Stimulated activated CD8-positive, alpha-beta memory T cell treated with anti-CD3 and anti-CD28 coated beads, Interleukin-12 subunit alpha, Interleukin-12 subunit beta, amount 100 ng/mL, for 1 hour (primary cell): ENCODE data around the gene ABTB1.

ENCODE experiments used
- DNase-seq: peaks from one replicate; pipeline ENCODE4 v3.0.0-alpha.2; 2020; ENCODE audit warnings: low read depth

Gene ABTB1

DNA sequence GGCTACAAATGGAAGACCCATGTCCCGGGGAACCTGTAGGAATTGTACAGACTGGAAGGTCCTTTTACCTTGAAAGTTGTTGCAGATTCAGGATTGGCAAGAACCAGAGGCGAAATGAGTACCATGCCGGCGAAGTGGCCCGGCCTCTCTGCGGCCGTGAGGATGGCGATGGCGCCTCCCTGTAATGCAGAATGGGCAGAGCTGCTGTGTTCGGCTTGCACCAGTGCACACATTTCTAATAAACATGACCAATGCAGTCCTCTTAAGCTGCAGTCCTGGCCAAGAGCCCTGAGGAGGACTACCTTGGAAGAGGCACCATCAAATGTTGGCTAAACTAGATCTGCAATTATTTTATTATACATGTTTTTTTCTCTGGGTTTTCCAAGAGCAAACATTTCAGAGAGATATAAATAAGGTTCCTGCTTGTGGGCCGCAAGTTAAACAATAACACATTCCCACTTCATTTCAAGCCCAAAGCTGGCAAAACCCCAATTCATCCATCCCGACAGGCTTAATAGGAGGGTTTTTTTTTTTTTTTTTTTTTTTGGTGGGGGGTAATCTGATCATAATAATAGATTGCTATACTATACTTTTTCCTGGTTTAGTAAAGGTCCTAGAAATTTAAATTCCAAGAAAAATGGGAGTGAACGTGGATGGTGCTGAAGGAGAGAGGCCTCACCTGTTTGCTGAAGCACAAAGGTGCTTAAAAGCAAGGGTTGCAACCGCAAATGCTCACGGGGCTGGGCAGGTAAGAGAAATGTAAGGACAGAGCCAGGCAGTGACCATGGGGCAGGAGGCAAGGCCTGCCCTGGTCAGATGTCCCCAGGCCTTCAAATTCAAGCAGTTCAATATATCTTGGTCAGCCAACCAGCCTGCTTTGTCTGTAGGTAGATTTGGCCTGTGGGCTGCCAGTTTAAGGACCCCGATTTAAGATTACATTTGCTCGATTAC is 48.5 kb downstream of the ABTB1 start:
- DNase-seq: no peak

DNA sequence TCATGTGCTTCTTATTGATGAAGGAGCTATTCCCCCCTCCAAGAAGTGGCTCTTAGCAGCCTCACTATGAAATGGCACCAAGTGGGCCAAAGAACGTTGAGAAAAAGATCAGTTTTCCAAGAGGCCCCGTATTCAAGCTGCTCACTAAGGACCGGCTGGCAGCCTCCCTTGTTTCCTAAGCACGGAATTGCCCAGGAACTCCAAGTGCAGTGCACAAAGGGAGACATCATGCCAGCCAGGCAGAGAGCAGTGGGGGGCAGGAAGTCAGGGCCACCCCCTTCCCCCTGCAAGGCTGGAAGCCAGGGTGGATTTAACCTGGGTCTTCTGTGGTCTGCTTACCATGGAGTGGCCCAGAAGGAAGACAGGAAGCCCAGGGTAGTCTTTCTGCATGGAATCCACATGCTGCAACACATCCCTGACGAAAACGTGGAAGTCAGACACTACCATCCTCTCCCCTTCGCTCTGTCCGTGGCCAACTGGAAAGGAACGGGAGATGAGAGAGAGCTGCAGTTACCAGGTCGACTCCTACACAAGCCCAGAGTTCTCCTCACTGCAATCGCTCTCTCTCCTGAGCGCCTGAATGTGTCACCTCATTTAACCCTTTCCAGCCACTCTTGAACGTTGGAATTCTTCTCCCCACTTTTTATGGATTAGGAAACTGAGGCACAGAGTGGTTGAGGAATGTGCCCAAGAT is 49.5 kb downstream of the ABTB1 start:
- DNase-seq: no peak

DNA sequence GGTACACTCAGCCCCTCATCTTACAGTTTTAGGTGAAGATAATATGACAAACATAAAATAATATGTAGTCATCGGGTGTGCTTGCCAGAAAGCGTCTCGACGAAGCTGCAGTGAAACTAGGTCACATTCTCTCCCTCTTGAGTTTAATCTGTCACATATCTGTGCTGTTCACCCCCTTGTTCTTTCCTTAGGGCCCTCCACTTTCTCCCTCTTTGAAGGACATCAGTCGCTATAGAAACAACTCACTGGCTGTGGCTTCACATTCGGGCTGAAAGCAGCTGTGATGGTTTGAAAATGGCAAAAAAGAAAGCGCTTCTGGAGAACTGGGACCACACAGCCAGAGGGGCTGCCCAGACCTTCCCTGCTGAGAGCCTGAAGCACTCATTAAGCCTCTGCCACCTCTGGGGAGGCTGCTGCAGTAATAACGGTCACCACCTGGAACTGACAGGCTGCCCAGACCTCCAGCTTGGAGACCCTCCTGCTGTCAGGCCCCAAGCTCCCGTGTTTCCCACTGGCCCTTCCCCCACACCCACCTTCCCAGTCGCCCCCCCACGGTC is 50.3 kb downstream of the ABTB1 start:
- DNase-seq: no peak

DNA sequence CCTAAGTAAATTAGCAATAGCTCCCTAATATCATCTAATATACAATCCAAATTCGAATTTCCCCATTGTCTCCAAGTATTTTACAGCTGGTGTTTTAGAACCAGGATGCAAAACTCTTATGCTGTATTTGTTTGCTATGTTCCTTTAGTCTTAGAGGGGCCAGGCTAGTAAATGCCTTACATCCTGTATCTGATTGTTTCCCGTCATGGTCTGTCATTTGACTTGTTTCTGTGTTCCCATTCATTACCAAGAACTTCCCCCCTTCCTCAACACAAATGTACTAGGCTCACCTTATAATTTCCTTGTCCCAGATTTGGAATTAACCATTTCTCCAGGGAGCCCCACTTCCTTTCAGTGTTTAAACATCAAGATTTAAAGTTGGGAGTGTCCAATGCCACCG is 54.1 kb downstream of the ABTB1 start:
- DNase-seq: no peak

DNA sequence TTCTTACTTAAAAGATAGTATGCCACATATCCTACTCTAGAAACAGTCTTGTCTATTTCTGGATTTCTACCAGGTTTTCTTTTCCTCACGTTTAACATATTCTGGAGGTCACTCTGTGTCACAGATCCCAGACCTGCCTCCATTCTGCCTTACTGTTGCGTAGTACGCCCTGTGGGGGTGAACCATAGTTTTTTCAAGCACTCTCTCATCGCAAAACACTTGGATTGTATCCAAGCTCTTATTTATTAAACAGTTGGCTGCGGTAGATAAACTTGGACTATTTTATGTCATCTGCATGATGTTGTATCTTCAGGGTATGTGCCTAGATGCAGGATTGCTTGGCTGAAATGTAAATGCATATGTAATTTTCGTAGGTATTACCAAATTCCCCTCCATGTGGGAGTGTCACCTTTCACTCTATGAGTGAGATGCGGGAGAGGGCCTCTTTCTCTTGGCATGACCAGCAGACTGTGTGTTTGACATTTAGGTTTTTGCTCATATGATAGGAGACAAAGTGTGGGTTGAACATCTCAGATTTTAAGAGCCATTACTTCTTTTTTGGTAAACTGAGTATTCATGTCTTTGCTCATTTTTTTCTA is 55.8 kb downstream of the ABTB1 start:
- DNase-seq: no peak

DNA sequence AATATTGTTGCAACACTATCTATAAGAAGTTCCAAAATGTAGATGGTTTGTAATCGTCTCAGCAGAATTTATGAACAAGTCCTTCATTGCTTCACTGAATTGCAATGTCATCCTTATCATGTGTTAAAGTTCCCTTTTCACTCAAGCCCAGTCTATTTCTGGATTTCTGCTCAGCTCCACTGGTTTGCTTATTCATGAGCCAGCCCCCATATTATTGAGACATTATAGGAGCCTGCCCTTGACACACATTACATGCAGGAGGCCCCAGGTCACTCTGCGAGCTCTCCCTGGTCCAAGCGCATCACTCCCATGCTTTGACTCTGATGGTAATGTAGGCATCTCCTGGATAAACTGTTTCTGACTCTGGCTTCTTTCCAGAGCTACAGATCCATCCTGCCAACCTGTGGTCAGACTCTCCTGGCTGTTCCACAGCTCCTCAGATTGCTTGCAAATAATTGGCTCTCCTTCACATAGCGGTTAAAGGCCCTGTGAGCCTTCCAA is 56.9 kb downstream of the ABTB1 start:
- no peak for DNase-seq

DNA sequence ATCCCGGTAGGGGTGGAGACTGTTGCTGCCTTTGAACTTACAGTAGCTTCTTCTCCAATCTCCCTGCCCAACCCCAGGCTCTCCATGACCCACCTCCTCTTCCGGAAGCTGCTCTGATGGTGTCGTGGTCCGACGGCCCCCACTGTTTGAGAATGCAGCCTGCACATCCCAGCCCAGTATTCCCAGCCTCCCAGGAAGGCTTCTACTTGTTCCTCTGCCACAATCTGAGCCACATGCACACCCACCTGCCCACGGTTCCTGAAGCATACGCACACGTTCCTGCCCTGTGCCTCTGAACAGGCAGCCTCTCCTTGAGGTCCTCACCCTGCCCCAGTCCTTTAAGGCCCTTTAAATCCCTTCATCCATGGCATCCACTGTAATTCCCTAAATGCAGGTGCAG is 57.4 kb downstream of the ABTB1 start:
- no peak for DNase-seq
